ENCODE measurements around the gene NTMT1. TPM values are rescaled to one million over a fixed set of nuclear protein-coding genes. Genes with fewer than 3 reads are reported as not detected.
A peak's percentile ranks its signal among the peaks of the same experiment; 100 is the strongest.

Gene NTMT1
- total and polyA plus RNA-seq, 10 donors: 22.8 to 50.5 (median 36.6) TPM

GRCh38 chr9:129594632-129595031 is 31.3 kb upstream of the NTMT1 start:
- H3K27me3 ChIP-seq (replicated peaks in 1 of 7): peaks cover 0 to 40% (median 19%) of the 10 kb centered on the region in 7 donors
- peaks cover 13 to 47% (median 32%) of the 10 kb centered on the region in 6 donors for H3K4me1 ChIP-seq
- H3K4me3 ChIP-seq: no peak overlapping the region
- H3K27ac ChIP-seq: peak overlapping the region in 2 of 8 donors; percentile 80 to 85
- intact Hi-C loops (cut with DNase I; ENCODE audit: low total_unique reads): no loop called here
- H3K9me3 ChIP-seq: no peaks in the 10 kb centered on the region
- no peak for DNase-seq
- WGBS, 5 donors: 33 to 68% (median 44%) methylated on average over 7 of the region's 7 CpGs
- TF ChIP-seq POLR2A (IDR thresholded peaks at IDR 0.05) (no peak), POLR2AphosphoS5 (IDR thresholded peaks at IDR 0.05) (no peak), CTCF (IDR thresholded peaks at IDR 0.05 in 8 of 11, conservative IDR thresholded peaks at IDR 0.05 in 3 of 11) (no peak)
- no peaks in the 10 kb centered on the region for H3K36me3 ChIP-seq

- peaks cover 13 to 47% (median 32%) of the 10 kb centered on the region in 6 donors for H3K4me1 ChIP-seq
- DNase-seq: no peak
- WGBS, 5 donors: 29 to 68% (median 42%) methylated on average over 5 of the region's 5 CpGs
- H3K4me3 ChIP-seq: no peak overlapping the region
- TF ChIP-seq POLR2A (IDR thresholded peaks at IDR 0.05): no peak
- TF ChIP-seq CTCF (IDR thresholded peaks at IDR 0.05 in 8 of 11, conservative IDR thresholded peaks at IDR 0.05 in 3 of 11): no peak
- H3K9me3 ChIP-seq: no peaks in the 10 kb centered on the region
- peaks cover 0 to 41% (median 19%) of the 10 kb centered on the region in 7 donors for H3K27me3 ChIP-seq (replicated peaks in 1 of 7)
- no peaks in the 10 kb centered on the region for H3K36me3 ChIP-seq
- intact Hi-C loops (cut with DNase I; ENCODE audit: low total_unique reads): no loop called here
- peak overlapping the region in 5 of 8 donors; percentile 16 to 85 (median 79) for H3K27ac ChIP-seq
These were observed 30.6 kb upstream of the NTMT1 start for GRCh38 chr9:129595311-129595741.

- peak overlapping the region in 6 of 8 donors; percentile 35 to 85 (median 82) for H3K27ac ChIP-seq
- intact Hi-C loops (cut with DNase I; ENCODE audit: low total_unique reads): no loop called here
- no peak for DNase-seq
- no peaks in the 10 kb centered on the region for H3K9me3 ChIP-seq
- peaks cover 0 to 48% (median 19%) of the 10 kb centered on the region in 7 donors for H3K27me3 ChIP-seq (replicated peaks in 1 of 7)
- H3K4me1 ChIP-seq: peaks cover 13 to 47% (median 32%) of the 10 kb centered on the region in 6 donors
- H3K36me3 ChIP-seq: no peaks in the 10 kb centered on the region
- no peak overlapping the region for H3K4me3 ChIP-seq
- WGBS, 5 donors: 42 to 62% (median 53%) methylated on average over 6 of the region's 6 CpGs
- no peak for TF ChIP-seq POLR2AphosphoS5 (IDR thresholded peaks at IDR 0.05)
- TF ChIP-seq CTCF (IDR thresholded peaks at IDR 0.05 in 8 of 11, conservative IDR thresholded peaks at IDR 0.05 in 3 of 11): no peak
- TF ChIP-seq POLR2A (IDR thresholded peaks at IDR 0.05): no peak
These were observed 29.9 kb upstream of the NTMT1 start for GRCh38 chr9:129595903-129596540.

- H3K9me3 ChIP-seq: no peaks in the 10 kb centered on the region
- no peak for DNase-seq
- intact Hi-C loops (cut with DNase I; ENCODE audit: low total_unique reads): no loop called here
- TF ChIP-seq POLR2AphosphoS5 (IDR thresholded peaks at IDR 0.05) (peak in 2 of 3 donors; percentile 55 to 73), CTCF (IDR thresholded peaks at IDR 0.05 in 8 of 11, conservative IDR thresholded peaks at IDR 0.05 in 3 of 11) (no peak), POLR2A (IDR thresholded peaks at IDR 0.05) (no peak)
- H3K4me3 ChIP-seq: peak overlapping the region in 4 of 8 donors; percentile 22 to 63 (median 29)
- H3K4me1 ChIP-seq: peaks cover 13 to 47% (median 32%) of the 10 kb centered on the region in 6 donors
- H3K27me3 ChIP-seq (replicated peaks in 1 of 7): peaks cover 0 to 52% (median 19%) of the 10 kb centered on the region in 7 donors
- H3K27ac ChIP-seq: peak overlapping the region; percentile 32 to 85 (median 80)
- 39 to 54% (median 46%) methylated on average over 26 to 33 of the region's 33 CpGs for WGBS, 5 donors
- H3K36me3 ChIP-seq: no peaks in the 10 kb centered on the region
These were observed 29.2 kb upstream of the NTMT1 start for GRCh38 chr9:129596541-129597331.

All from spleen (tissue), 11 donors.